Mesenchymal stem cell (in vitro differentiated cells and primary cell): ENCODE data around the gene SRSF4.

ENCODE experiments used
- DNase-seq: peaks from one replicate; pipeline ENCODE4 v3.0.0-alpha.2; 2013
- H2AFZ ChIP-seq: one replicate; pipeline ENCODE4 v1.6.1; 2013; ENCODE audit warnings: low read depth, mild to moderate bottlenecking, control low read depth, inconsistent platforms, low read length, moderate library complexity
- H2AK5ac ChIP-seq: 2 replicates; pipeline ENCODE4 v1.6.1; 2013; ENCODE audit warnings: low read length, moderate library complexity, mild to moderate bottlenecking, inconsistent platforms; ENCODE audit not compliant: severe bottlenecking
- H2BK120ac ChIP-seq: one replicate; pipeline ENCODE4 v1.6.1; 2013; ENCODE audit warnings: low read depth, mild to moderate bottlenecking, inconsistent platforms, low read length, moderate library complexity
- H2BK12ac ChIP-seq, 2 experiments: one replicate each; pipeline ENCODE4 v1.6.1; 2013; ENCODE audit warnings: inconsistent platforms in 2 of 2, low read length in 2 of 2, mild to moderate bottlenecking in 2 of 2, moderate library complexity in 2 of 2, control low read depth in 1 of 2
- H2BK15ac ChIP-seq: one replicate; pipeline ENCODE4 v1.6.1; 2013; ENCODE audit warnings: mild to moderate bottlenecking, low read depth, inconsistent platforms; ENCODE audit not compliant: poor library complexity, severe bottlenecking
- H2BK5ac ChIP-seq: 2 replicates; pipeline ENCODE4 v1.6.1; 2013; ENCODE audit warnings: low read depth, mild to moderate bottlenecking, low read length, control low read depth, inconsistent platforms; ENCODE audit not compliant: poor library complexity, severe bottlenecking
- H3K14ac ChIP-seq, 2 experiments: one replicate each; pipeline ENCODE4 v1.6.1; 2013; ENCODE audit warnings: inconsistent platforms in 2 of 2, low read length in 2 of 2, control low read depth in 1 of 2, mild to moderate bottlenecking in 1 of 2, moderate library complexity in 1 of 2
- H3K18ac ChIP-seq, 2 experiments: one replicate each; pipeline ENCODE4 v1.6.1; 2013; ENCODE audit warnings: inconsistent platforms in 2 of 2, low read length in 2 of 2, control low read depth in 1 of 2, low read depth in 1 of 2, mild to moderate bottlenecking in 1 of 2
- H3K23ac ChIP-seq, 2 experiments: one replicate each; pipeline ENCODE4 v1.6.1; 2013; ENCODE audit warnings: inconsistent platforms in 2 of 2, low read length in 2 of 2, mild to moderate bottlenecking in 2 of 2, moderate library complexity in 2 of 2, control low read depth in 1 of 2
- H3K27ac ChIP-seq: 2 replicates; pipeline ENCODE4 v1.5.1; 2013; ENCODE audit warnings: mild to moderate bottlenecking, moderate library complexity, low read length, control low read depth, inconsistent platforms; ENCODE audit not compliant: poor library complexity, severe bottlenecking
- H3K27me3 ChIP-seq, 2 experiments: 2 replicates each; pipeline versions ENCODE4 v1.6.1 to v1.7.0; 2013; ENCODE audit warnings: low read length in 2 of 2, mild to moderate bottlenecking in 2 of 2, moderate library complexity in 2 of 2, control low read depth in 1 of 2, inconsistent platforms in 1 of 2; ENCODE audit not compliant: control insufficient read depth in 1 of 2, insufficient read depth in 1 of 2
- H3K36me3 ChIP-seq, 2 experiments: 2 replicates each; pipeline versions ENCODE4 v1.6.1 to v1.7.0; 2013; ENCODE audit warnings: low read length in 2 of 2, control low read depth in 1 of 2, inconsistent platforms in 1 of 2, low read depth in 1 of 2, mild to moderate bottlenecking in 1 of 2; ENCODE audit not compliant: insufficient read depth in 2 of 2, control insufficient read depth in 1 of 2
- H3K4ac ChIP-seq, 2 experiments: one replicate each; pipeline ENCODE4 v1.6.1; 2013; ENCODE audit warnings: inconsistent platforms in 2 of 2, low read length in 2 of 2, mild to moderate bottlenecking in 2 of 2, moderate library complexity in 2 of 2, control low read depth in 1 of 2, low read depth in 1 of 2
- H3K4me1 ChIP-seq: 2 replicates; pipeline ENCODE4 v1.6.1; 2013; ENCODE audit warnings: low read depth, low read length, control low read depth; ENCODE audit not compliant: control insufficient read depth, insufficient read depth
- H3K4me2 ChIP-seq: 2 replicates; pipeline ENCODE4 v1.6.1; 2013; ENCODE audit warnings: low read length, mild to moderate bottlenecking, inconsistent platforms; ENCODE audit not compliant: poor library complexity, severe bottlenecking
- H3K4me3 ChIP-seq, 2 experiments: 2 replicates each; pipeline versions ENCODE4 v1.5.1 to v1.7.0; 2013; ENCODE audit warnings: low read length in 2 of 2, mild to moderate bottlenecking in 2 of 2, control low read depth in 1 of 2, low read depth in 1 of 2; ENCODE audit not compliant: insufficient read depth in 1 of 2
- H3K79me1 ChIP-seq: replicated peaks from 2 replicates; pipeline ENCODE4 v1.6.1; 2013; ENCODE audit warnings: mild to moderate bottlenecking, control low read depth, low read length, inconsistent platforms; ENCODE audit not compliant: poor library complexity, severe bottlenecking
- H3K9ac ChIP-seq: 2 replicates; pipeline ENCODE4 v1.7.0; 2013; ENCODE audit warnings: mild to moderate bottlenecking, low read length, moderate library complexity
- H3K9me3 ChIP-seq: 2 replicates; pipeline ENCODE4 v1.7.0; 2013; ENCODE audit warnings: mild to moderate bottlenecking, low read length; ENCODE audit not compliant: control insufficient read depth
- H4K8ac ChIP-seq: one replicate; pipeline ENCODE4 v1.6.1; 2013; ENCODE audit warnings: inconsistent platforms, mild to moderate bottlenecking, low read length, moderate library complexity
- H4K91ac ChIP-seq: one replicate; pipeline ENCODE4 v1.6.1; 2013; ENCODE audit warnings: mild to moderate bottlenecking, low read length, inconsistent platforms
- WGBS: methylation state at CpG from one replicate; pipeline ENCODE4 v1.1.7; 2013; ENCODE audit warnings: mixed read lengths; 5-methylcytosine and 5-hydroxymethylcytosine counted together

Gene SRSF4

DNA sequence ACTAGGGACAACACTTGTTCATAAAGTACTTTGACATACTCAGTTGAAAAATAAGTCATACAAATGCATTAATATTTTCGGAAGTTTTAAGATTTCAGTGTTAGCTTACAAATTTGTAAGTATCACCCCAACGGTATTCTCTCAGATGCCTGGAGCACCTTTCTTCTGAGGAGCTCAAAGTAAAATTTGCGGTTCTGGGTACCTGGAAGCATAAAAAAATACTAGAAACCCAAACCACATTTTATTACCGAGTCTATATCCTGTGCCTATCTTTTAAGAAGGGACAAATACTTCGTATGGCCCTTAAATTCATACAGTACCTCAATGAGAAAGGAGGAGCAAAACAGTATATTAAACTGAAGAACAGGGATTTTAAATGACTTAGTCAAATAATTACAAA, 10.2 kb downstream of the SRSF4 start:
- H2BK12ac ChIP-seq: no peak overlapping the region
- DNase-seq: no peak
- no peak overlapping the region for H3K27ac ChIP-seq
- H3K14ac ChIP-seq: no peak overlapping the region
- no peaks in the 10 kb centered on the region for H3K79me1 ChIP-seq
- H3K9me3 ChIP-seq: no peaks in the 10 kb centered on the region
- H3K4me2 ChIP-seq: no peak overlapping the region
- no peak overlapping the region for H3K23ac ChIP-seq
- no peak overlapping the region for H3K9ac ChIP-seq
- H2BK120ac ChIP-seq: no peak overlapping the region
- no peak overlapping the region for H2BK15ac ChIP-seq
- WGBS: 100% methylated on average over 3 of the region's 5 CpGs
- no peak overlapping the region for H4K8ac ChIP-seq
- no peak overlapping the region for H3K4me3 ChIP-seq
- H4K91ac ChIP-seq: no peak overlapping the region
- no peak overlapping the region for H2AK5ac ChIP-seq
- H3K27me3 ChIP-seq: no peaks in the 10 kb centered on the region
- no peak overlapping the region for H2BK5ac ChIP-seq
- H3K36me3 ChIP-seq: peaks cover 7 to 31% of the 10 kb centered on the region in 2 experiments
- H3K18ac ChIP-seq: no peak overlapping the region
- peaks cover 2% of the 10 kb centered on the region for H3K4me1 ChIP-seq
- no peak overlapping the region for H3K4ac ChIP-seq
- no peak overlapping the region for H2AFZ ChIP-seq

DNA sequence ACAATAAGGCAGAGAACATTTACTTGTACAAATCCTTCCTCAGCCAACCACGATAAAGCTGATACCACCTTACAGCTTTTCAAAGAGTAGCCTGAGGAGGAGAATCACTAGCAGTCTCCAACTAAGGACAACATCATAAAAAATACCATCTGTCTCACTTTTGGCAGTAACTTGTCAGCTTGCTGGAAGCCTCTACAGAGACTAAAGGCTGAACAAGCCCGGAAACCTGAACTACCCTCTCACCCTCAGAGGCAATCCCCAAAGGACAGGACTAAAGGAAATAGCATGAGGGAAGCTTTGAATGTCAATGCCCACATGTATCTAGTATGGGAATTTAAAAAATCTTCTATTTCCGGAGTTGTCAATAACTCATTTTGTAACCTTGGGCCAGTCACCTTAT, 10.6 kb downstream of the SRSF4 start:
- DNase-seq: no peak
- no peak overlapping the region for H2AK5ac ChIP-seq
- 35% methylated on average over 3 of the region's 3 CpGs for WGBS

DNA sequence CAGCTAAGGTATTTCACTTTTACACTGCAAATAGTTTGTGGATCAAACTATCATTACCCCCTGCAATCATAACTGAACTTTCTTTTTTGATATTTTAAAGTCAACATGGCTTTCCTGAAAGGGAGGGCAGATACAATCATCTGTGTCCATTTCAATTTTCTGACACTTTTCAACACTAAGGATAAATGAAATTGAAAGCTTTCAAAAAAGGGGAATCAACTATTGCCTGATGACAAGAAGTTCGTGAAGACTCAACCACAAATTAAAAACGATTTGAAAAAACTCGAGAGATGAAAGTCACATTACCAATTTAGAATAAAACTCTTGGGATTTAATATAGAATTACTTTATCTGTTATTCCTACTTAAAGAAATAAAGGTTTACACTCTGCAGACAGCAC, 11.7 kb downstream of the SRSF4 start:
- DNase-seq: no peak
- H3K36me3 ChIP-seq: peaks cover 14 to 46% of the 10 kb centered on the region in 2 experiments
- no peak overlapping the region for H3K23ac ChIP-seq
- H2AFZ ChIP-seq: no peak overlapping the region
- H3K4ac ChIP-seq: no peak overlapping the region
- H3K4me1 ChIP-seq: peaks cover 7% of the 10 kb centered on the region
- no peak overlapping the region for H4K8ac ChIP-seq
- no peaks in the 10 kb centered on the region for H3K79me1 ChIP-seq
- no peak overlapping the region for H3K4me3 ChIP-seq
- no peak overlapping the region for H3K4me2 ChIP-seq
- H3K27me3 ChIP-seq: no peaks in the 10 kb centered on the region
- no peak overlapping the region for H3K14ac ChIP-seq
- H3K9ac ChIP-seq: no peak overlapping the region
- H2BK15ac ChIP-seq: no peak overlapping the region
- no peak overlapping the region for H2BK5ac ChIP-seq
- WGBS: no CpG with 5 or more reads among the region's 3 CpGs
- no peak overlapping the region for H2BK120ac ChIP-seq
- no peak overlapping the region for H3K27ac ChIP-seq
- H3K18ac ChIP-seq: no peak overlapping the region
- no peaks in the 10 kb centered on the region for H3K9me3 ChIP-seq
- no peak overlapping the region for H4K91ac ChIP-seq
- no peak overlapping the region for H2BK12ac ChIP-seq
- H2AK5ac ChIP-seq: no peak overlapping the region

More for the DNA sequence above, 10.6 kb downstream of the SRSF4 start:
- Histone ChIP-seq H3K14ac (no peak overlapping the region), H3K4ac (no peak overlapping the region), H2BK12ac (no peak overlapping the region), H3K4me1 (peaks cover 3% of the 10 kb centered on the region), H2BK5ac (no peak overlapping the region), H2AFZ (no peak overlapping the region), H3K4me2 (no peak overlapping the region), H3K4me3 (no peak overlapping the region), H2BK15ac (no peak overlapping the region), H4K91ac (no peak overlapping the region), H3K9ac (peak overlapping the region; percentile 17), H3K36me3 (peaks cover 9 to 35% of the 10 kb centered on the region in 2 experiments), H3K18ac (no peak overlapping the region), H3K9me3 (no peaks in the 10 kb centered on the region), H3K23ac (no peak overlapping the region), H3K79me1 (no peaks in the 10 kb centered on the region), H3K27ac (no peak overlapping the region), H4K8ac (no peak overlapping the region), H3K27me3 (no peaks in the 10 kb centered on the region), H2BK120ac (no peak overlapping the region)

DNA sequence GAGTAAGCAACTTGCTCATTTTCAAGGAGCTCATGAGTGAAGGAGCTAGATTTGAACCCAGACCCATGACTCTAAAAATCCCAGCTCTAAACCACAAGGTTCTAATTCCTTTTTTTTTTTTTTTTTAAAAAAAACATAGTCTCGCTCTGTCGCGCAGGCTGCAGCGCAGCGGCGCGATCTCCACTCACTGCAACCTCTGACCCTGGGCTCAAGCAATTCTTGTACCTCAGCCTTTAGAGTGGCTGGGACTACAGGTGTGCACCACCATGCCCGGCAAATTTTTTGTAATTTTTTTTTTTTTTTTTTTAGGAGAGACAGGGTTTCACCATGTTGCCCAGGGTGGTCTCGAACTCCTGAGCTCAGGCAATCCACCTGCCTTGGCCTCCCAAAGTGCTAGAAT, 13.8 kb downstream of the SRSF4 start:
- Histone ChIP-seq H2AFZ (no peak overlapping the region), H4K8ac (no peak overlapping the region)
- 100% methylated on average over 2 of the region's 9 CpGs for WGBS

More for the DNA sequence above, 13.8 kb downstream of the SRSF4 start:
- Histone ChIP-seq H3K18ac (no peak overlapping the region), H3K4me3 (no peak overlapping the region), H3K9me3 (no peaks in the 10 kb centered on the region), H3K9ac (no peak overlapping the region), H2AK5ac (no peak overlapping the region), H3K14ac (no peak overlapping the region), H3K27me3 (no peaks in the 10 kb centered on the region), H2BK12ac (no peak overlapping the region), H3K36me3 (peaks cover 14 to 66% of the 10 kb centered on the region in 2 experiments), H3K23ac (no peak overlapping the region), H3K4me2 (no peak overlapping the region), H2BK5ac (no peak overlapping the region), H3K4me1 (peaks cover 7% of the 10 kb centered on the region), H2BK120ac (no peak overlapping the region), H2BK15ac (no peak overlapping the region), H3K79me1 (no peaks in the 10 kb centered on the region), H4K91ac (no peak overlapping the region), H3K4ac (no peak overlapping the region), H3K27ac (no peak overlapping the region)
- DNase-seq: no peak
